Neural progenitor cell (in vitro differentiated cells): ENCODE results near the gene BBIP1. TPM values are rescaled to one million over a fixed set of nuclear protein-coding genes. Genes with fewer than 3 reads are reported as not detected.

Experiments
- DNase-seq: peaks from one replicate; pipeline ENCODE4 v3.0.0-alpha.2; 2016; ENCODE audit warnings: low spot score
- H2AFZ ChIP-seq: fragments of 200-600 bp; sonication (generic); replicated peaks from 2 replicates; pipeline ENCODE4 v1.6.1; 2016; ENCODE audit warnings: antibody characterized with exemption
- H3F3A ChIP-seq: fragments of 200-600 bp; sonication (generic); 2 replicates; pipeline ENCODE4 v1.6.1; 2016; ENCODE audit warnings: antibody characterized with exemption, low read depth
- H3K27ac ChIP-seq: fragments of 200-600 bp; sonication (generic); 2 replicates; pipeline ENCODE4 v1.5.1; 2016; ENCODE audit warnings: mild to moderate bottlenecking
- H3K27me3 ChIP-seq: fragments of 200-600 bp; sonication (generic); 2 replicates; pipeline ENCODE4 v1.6.1; 2016; ENCODE audit warnings: mild to moderate bottlenecking, moderate library complexity
- H3K36me3 ChIP-seq: fragments of 200-600 bp; sonication (generic); 2 replicates; pipeline ENCODE4 v1.5.1; 2016
- H3K4me1 ChIP-seq: fragments of 200-600 bp; sonication (generic); 2 replicates; pipeline ENCODE4 v1.6.1; 2016; ENCODE audit warnings: mixed run types
- H3K4me2 ChIP-seq: fragments of 200-600 bp; sonication (generic); 2 replicates; pipeline ENCODE4 v1.6.1; 2016
- H3K4me3 ChIP-seq: fragments of 200-600 bp; sonication (generic); 2 replicates; pipeline ENCODE4 v1.5.1; 2016
- H3K79me2 ChIP-seq: fragments of 200-600 bp; sonication (generic); 2 replicates; pipeline ENCODE4 v1.6.1; 2016; ENCODE audit warnings: low read depth
- H3K9ac ChIP-seq: fragments of 200-600 bp; sonication (generic); 2 replicates; pipeline ENCODE4 v1.6.1; 2016
- H3K9me3 ChIP-seq: fragments of 200-600 bp; sonication (generic); 2 replicates; pipeline ENCODE4 v1.5.1; 2016; ENCODE audit warnings: low read depth
- H4K20me1 ChIP-seq: fragments of 200-600 bp; sonication (generic); 2 replicates; pipeline ENCODE4 v1.6.1; 2016; ENCODE audit warnings: low read depth
- H3K27ac Mint-ChIP-seq: 3 replicates; pipeline ENCODE4 v1.8.0; 2021; ENCODE audit warnings: mixed read lengths
- H3K27me3 Mint-ChIP-seq: 2 replicates; pipeline ENCODE4 v1.8.0; 2022; ENCODE audit warnings: low read depth, mild to moderate bottlenecking, inconsistent platforms, moderate library complexity, mixed read lengths; ENCODE audit not compliant: insufficient read depth
- H3K36me3 Mint-ChIP-seq: 3 replicates; pipeline ENCODE4 v1.8.0; 2021; ENCODE audit warnings: mixed read lengths
- H3K4me1 Mint-ChIP-seq: 3 replicates; pipeline ENCODE4 v1.8.0; 2021; ENCODE audit warnings: mixed read lengths
- H3K4me3 Mint-ChIP-seq: 3 replicates; pipeline ENCODE4 v1.8.0; 2021; ENCODE audit warnings: mild to moderate bottlenecking, moderate library complexity, mixed read lengths
- H3K9me3 Mint-ChIP-seq: 3 replicates; pipeline ENCODE4 v1.8.0; 2020; ENCODE audit warnings: mixed read lengths
- EZH2 ChIP-seq: fragments of 200-600 bp; sonication (generic); IDR thresholded peaks from 2 replicates; pipeline ENCODE4 v1.6.1; 2017; ENCODE audit warnings: antibody characterized with exemption, mild to moderate bottlenecking, moderate library complexity
- EZH2phosphoT487 ChIP-seq: fragments of 200-600 bp; sonication (generic); IDR thresholded peaks from 2 replicates; pipeline ENCODE4 v1.6.1; 2017; ENCODE audit warnings: antibody characterized with exemption
- total RNA-seq: library from RNA; depleted of rRNA; stranded (reverse); fragments of >200 nt; gene quantifications from 2 replicates; pipeline ENCODE4 v1.2.3, GENCODE V29; 2015; ENCODE audit warnings: low replicate concordance
- TF ChIP-seq, protein P1 (sequence below): fragments of 200-600 bp; sonication (generic); IDR thresholded peaks from 2 replicates; pipeline ENCODE4 v1.5.1; 2017; ENCODE audit warnings: antibody characterized with exemption, mild to moderate bottlenecking

The BBIP1 gene
- total RNA-seq, 1 donor from 2014 or later: 58.4 TPM

DNA sequence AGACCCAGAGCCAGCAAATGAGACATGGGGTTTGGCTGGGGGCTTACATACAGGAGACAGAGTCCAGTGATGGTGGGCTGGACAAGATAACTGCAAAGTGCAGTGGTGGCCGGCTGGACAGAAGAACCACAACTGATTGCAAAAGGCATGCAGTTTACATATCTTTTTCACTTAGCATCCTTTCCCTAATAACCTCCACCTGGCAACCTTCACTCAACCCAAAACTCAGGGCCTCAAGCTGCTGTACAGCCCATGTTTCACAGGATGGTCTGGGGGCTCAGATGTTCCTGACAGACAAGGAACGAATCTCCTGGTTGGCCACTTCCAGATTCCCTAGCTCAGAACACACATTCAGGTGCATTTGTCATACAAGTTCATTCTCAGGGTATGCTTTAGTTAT is 55.0 kb downstream of the BBIP1 start:
- Histone ChIP-seq H3K4me2 (no peak overlapping the region), H3K4me1 (peaks cover 36% of the 10 kb centered on the region), H3K9me3 (no peaks in the 10 kb centered on the region), H3K79me2 (no peaks in the 10 kb centered on the region), H3K36me3 (no peaks in the 10 kb centered on the region), H3F3A (peaks cover 6% of the 10 kb centered on the region), H3K27me3 (no peaks in the 10 kb centered on the region), H3K27ac (no peak overlapping the region), H3K9ac (no peak overlapping the region), H2AFZ (no peak overlapping the region), H3K4me3 (no peak overlapping the region), H4K20me1 (no peaks in the 10 kb centered on the region)
- Mint-ChIP-seq H3K27me3 (peaks cover 2% of the 10 kb centered on the region), H3K9me3 (no peaks in the 10 kb centered on the region), H3K4me3 (no peak overlapping the region), H3K36me3 (no peaks in the 10 kb centered on the region), H3K27ac (no peak overlapping the region), H3K4me1 (peaks cover 44% of the 10 kb centered on the region)
- no peak for DNase-seq
- TF ChIP-seq EZH2phosphoT487 (no peak), EZH2 (no peak)
- TF ChIP-seq, protein P1, sequence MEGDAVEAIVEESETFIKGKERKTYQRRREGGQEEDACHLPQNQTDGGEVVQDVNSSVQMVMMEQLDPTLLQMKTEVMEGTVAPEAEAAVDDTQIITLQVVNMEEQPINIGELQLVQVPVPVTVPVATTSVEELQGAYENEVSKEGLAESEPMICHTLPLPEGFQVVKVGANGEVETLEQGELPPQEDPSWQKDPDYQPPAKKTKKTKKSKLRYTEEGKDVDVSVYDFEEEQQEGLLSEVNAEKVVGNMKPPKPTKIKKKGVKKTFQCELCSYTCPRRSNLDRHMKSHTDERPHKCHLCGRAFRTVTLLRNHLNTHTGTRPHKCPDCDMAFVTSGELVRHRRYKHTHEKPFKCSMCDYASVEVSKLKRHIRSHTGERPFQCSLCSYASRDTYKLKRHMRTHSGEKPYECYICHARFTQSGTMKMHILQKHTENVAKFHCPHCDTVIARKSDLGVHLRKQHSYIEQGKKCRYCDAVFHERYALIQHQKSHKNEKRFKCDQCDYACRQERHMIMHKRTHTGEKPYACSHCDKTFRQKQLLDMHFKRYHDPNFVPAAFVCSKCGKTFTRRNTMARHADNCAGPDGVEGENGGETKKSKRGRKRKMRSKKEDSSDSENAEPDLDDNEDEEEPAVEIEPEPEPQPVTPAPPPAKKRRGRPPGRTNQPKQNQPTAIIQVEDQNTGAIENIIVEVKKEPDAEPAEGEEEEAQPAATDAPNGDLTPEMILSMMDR: no peak

GRCh38 chr10:110863361-110863760 is 55.6 kb downstream of the BBIP1 start:
- H3K4me1 ChIP-seq: peaks cover 36% of the 10 kb centered on the region
- DNase-seq: no peak
- TF ChIP-seq, protein P1: no peak
- no peak for TF ChIP-seq EZH2phosphoT487
- no peak for TF ChIP-seq EZH2
- H3K9me3 Mint-ChIP-seq: no peaks in the 10 kb centered on the region
- H3K4me3 Mint-ChIP-seq: no peak overlapping the region
- H3F3A ChIP-seq: peaks cover 6% of the 10 kb centered on the region
- no peak overlapping the region for H3K27ac ChIP-seq
- H4K20me1 ChIP-seq: no peaks in the 10 kb centered on the region
- H3K36me3 ChIP-seq: no peaks in the 10 kb centered on the region
- H3K27me3 ChIP-seq: no peaks in the 10 kb centered on the region
- no peaks in the 10 kb centered on the region for H3K79me2 ChIP-seq
- H3K4me3 ChIP-seq: no peak overlapping the region
- H3K27ac Mint-ChIP-seq: no peak overlapping the region
- H3K9ac ChIP-seq: no peak overlapping the region
- H3K27me3 Mint-ChIP-seq: peaks cover 2% of the 10 kb centered on the region
- no peak overlapping the region for H3K4me2 ChIP-seq
- no peaks in the 10 kb centered on the region for H3K36me3 Mint-ChIP-seq
- no peak overlapping the region for H2AFZ ChIP-seq
- no peaks in the 10 kb centered on the region for H3K9me3 ChIP-seq
- peaks cover 46% of the 10 kb centered on the region for H3K4me1 Mint-ChIP-seq

DNA sequence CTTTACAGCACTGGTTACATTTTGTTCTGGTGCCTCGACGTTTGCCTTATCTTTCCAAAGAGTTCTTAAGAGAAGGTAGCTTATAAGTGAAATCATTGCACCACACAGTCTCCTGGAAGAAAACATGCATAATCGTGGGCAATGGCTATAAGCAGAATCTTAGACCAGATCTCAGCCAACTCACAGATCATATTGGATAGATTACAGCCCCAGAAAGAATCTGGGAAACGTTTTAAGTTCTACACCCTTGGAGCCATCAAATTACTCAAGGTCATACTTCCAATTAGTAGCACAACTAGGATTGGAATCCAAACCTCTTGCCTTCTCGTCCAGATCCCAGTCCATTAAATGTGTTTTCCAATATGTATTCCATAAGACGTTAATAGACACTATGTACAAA is 56.0 kb downstream of the BBIP1 start:
- H3K9me3 Mint-ChIP-seq: no peaks in the 10 kb centered on the region
- no peak overlapping the region for H3K4me2 ChIP-seq
- H3K4me1 ChIP-seq: peaks cover 36% of the 10 kb centered on the region

More for the DNA sequence above, 56.0 kb downstream of the BBIP1 start:
- Histone ChIP-seq H3K79me2 (no peaks in the 10 kb centered on the region), H3K4me3 (no peak overlapping the region), H3K9ac (no peak overlapping the region), H2AFZ (no peak overlapping the region), H3K27me3 (no peaks in the 10 kb centered on the region), H3K36me3 (no peaks in the 10 kb centered on the region), H3K27ac (no peak overlapping the region), H3K9me3 (no peaks in the 10 kb centered on the region), H3F3A (peaks cover 6% of the 10 kb centered on the region), H4K20me1 (no peaks in the 10 kb centered on the region)
- H3K4me3 Mint-ChIP-seq: no peak overlapping the region
- H3K36me3 Mint-ChIP-seq: no peaks in the 10 kb centered on the region
- no peak overlapping the region for H3K27ac Mint-ChIP-seq
- DNase-seq: no peak
- H3K4me1 Mint-ChIP-seq: peaks cover 50% of the 10 kb centered on the region
- H3K27me3 Mint-ChIP-seq: peaks cover 2% of the 10 kb centered on the region
- TF ChIP-seq EZH2phosphoT487: no peak
- no peak for TF ChIP-seq EZH2
- TF ChIP-seq, protein P1: no peak
